ENCODE measurements around the gene ESAM. TPM values are rescaled to one million over a fixed set of nuclear protein-coding genes. Genes with fewer than 3 reads are reported as not detected.
A peak's percentile ranks its signal among the peaks of the same experiment; 100 is the strongest.

ESAM gene
- total RNA-seq, 3 donors from 2014 or later (not counting 1 experiment from before 2014, with no cell fraction given), result 1.2 to 2.2 (median 1.5) TPM

DNA sequence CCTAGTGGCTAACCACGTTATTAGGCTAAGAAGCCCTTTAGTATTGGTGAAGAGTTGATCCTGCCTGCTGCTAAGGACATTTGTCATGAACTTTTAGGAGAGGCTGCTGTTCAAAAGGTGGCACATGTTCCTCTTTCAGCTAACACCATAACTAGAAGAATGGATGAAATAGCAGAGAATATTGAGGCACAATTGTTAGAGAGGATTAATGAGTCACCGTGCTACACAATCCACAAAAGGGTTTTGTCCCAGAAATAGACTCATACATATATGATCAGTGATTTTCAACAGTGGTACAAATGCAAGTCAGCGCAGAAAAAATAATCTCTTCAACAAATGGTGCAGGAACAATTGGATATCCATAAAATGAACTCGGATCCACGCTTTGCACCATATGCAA, 45.1 kb upstream of the ESAM start:
- intact Hi-C loops (cut with micrococcal nuclease), result no loop called here
- TF ChIP-seq, protein P1, sequence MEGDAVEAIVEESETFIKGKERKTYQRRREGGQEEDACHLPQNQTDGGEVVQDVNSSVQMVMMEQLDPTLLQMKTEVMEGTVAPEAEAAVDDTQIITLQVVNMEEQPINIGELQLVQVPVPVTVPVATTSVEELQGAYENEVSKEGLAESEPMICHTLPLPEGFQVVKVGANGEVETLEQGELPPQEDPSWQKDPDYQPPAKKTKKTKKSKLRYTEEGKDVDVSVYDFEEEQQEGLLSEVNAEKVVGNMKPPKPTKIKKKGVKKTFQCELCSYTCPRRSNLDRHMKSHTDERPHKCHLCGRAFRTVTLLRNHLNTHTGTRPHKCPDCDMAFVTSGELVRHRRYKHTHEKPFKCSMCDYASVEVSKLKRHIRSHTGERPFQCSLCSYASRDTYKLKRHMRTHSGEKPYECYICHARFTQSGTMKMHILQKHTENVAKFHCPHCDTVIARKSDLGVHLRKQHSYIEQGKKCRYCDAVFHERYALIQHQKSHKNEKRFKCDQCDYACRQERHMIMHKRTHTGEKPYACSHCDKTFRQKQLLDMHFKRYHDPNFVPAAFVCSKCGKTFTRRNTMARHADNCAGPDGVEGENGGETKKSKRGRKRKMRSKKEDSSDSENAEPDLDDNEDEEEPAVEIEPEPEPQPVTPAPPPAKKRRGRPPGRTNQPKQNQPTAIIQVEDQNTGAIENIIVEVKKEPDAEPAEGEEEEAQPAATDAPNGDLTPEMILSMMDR (IDR thresholded peaks at IDR 0.05), result no peak
- H3K27me3 Mint-ChIP-seq (ENCODE audit: low read depth in 2 of 2), result peaks cover 5 to 15% of the 10 kb centered on the region in 2 donors

DNA sequence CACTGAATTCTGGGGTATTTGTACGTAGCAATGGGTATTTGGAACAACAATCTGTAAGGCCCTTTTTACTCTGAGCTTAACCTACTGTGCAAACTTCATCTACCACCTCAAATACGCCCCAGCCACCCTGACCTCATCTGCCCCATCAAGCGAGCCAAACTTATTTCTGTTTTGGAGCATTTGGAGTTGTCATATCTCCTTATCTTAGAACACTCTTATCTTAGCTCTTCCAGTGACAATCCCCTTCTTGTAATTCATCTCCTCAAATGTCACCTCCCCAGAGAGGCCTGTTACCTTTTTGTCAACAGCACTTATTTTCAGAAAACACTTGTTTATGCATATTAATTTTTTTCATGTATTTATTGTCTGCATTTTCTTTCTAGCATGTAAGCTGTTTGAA, 42.8 kb upstream of the ESAM start:
- intact Hi-C loops (cut with micrococcal nuclease), result no loop called here
- ATAC-seq (no peak), DNase-seq (no peak)
- no peak overlapping the region for H3K27ac Mint-ChIP-seq
- Histone ChIP-seq H3K4me3 (ENCODE audit: low read length) (no peak overlapping the region), H3K36me3 (ENCODE audit: control insufficient read depth, insufficient read depth, low read length) (no peaks in the 10 kb centered on the region), H3K27me3 (ENCODE audit: control insufficient read depth, insufficient read depth, low read length) (peaks cover 2% of the 10 kb centered on the region), H3K4me1 (ENCODE audit: control insufficient read depth, insufficient read depth, low read length) (peaks cover 5% of the 10 kb centered on the region), H3K27ac (ENCODE audit: low read length) (no peak overlapping the region), H3K9me3 (ENCODE audit: control insufficient read depth, insufficient read depth, low read length) (no peaks in the 10 kb centered on the region)
- no peak overlapping the region for H3K4me3 Mint-ChIP-seq
- no peaks in the 10 kb centered on the region for H3K9me3 Mint-ChIP-seq
- no peaks in the 10 kb centered on the region for H3K36me3 Mint-ChIP-seq
- 97% methylated on average over 3 of the region's 3 CpGs for WGBS (ENCODE audit: insufficient coverage)
- peaks cover 0 to 6% of the 10 kb centered on the region in 2 donors for H3K4me1 Mint-ChIP-seq
- peaks cover 0 to 6% of the 10 kb centered on the region in 2 donors for H3K27me3 Mint-ChIP-seq (ENCODE audit: low read depth in 2 of 2)
- TF ChIP-seq, protein P1 (IDR thresholded peaks at IDR 0.05), result no peak

More for the DNA sequence above, 45.1 kb upstream of the ESAM start:
- H3K36me3 ChIP-seq (ENCODE audit: control insufficient read depth, insufficient read depth, low read length), result no peaks in the 10 kb centered on the region
- no peaks in the 10 kb centered on the region for H3K9me3 ChIP-seq (ENCODE audit: control insufficient read depth, insufficient read depth, low read length)
- H3K4me3 ChIP-seq (ENCODE audit: low read length), result no peak overlapping the region
- H3K9me3 Mint-ChIP-seq, result no peaks in the 10 kb centered on the region
- DNase-seq (no peak), ATAC-seq (no peak)
- H3K4me3 Mint-ChIP-seq, result no peak overlapping the region
- no peak overlapping the region for H3K27ac Mint-ChIP-seq
- no peaks in the 10 kb centered on the region for H3K4me1 ChIP-seq (ENCODE audit: control insufficient read depth, insufficient read depth, low read length)
- H3K27me3 ChIP-seq (ENCODE audit: control insufficient read depth, insufficient read depth, low read length), result peaks cover 7% of the 10 kb centered on the region
- H3K36me3 Mint-ChIP-seq, result no peaks in the 10 kb centered on the region
- H3K27ac ChIP-seq (ENCODE audit: low read length), result no peak overlapping the region
- 92% methylated on average over 4 of the region's 5 CpGs for WGBS (ENCODE audit: insufficient coverage)
- no peaks in the 10 kb centered on the region for H3K4me1 Mint-ChIP-seq

DNA sequence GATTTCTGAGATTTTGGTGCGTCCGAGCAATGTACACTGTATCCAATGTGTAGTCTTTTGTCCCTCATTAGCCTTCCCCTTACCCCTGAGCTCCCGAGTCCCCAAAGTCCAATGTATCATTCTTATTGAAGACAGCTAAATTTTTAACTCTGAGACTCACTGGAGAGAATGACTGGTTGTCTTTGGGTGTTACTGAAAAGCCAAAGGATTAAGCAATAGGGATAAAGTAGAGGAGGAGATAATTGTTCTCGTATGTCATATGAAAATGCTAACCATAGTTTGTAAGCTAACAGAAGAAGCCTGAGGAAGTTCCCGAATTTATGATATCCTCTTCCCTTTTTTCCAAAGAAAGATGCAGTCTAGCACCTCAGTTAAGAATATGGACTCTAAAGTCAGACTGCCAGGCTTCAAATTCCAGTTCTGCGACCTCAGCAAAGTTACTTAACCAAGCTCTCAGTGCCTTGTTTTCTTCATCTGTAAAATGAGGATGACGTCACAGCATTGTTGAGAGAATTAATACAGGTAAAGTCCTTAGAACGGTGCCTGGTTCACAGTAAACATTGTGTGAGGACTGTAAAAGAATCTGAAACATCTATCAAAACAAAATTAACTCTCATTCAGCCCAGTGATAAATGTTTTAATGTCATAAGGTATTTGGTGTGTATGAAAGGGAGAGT, 39.7 kb upstream of the ESAM start:
- no peaks in the 10 kb centered on the region for H3K36me3 Mint-ChIP-seq
- H3K9me3 ChIP-seq (ENCODE audit: control insufficient read depth, insufficient read depth, low read length), result no peaks in the 10 kb centered on the region
- DNase-seq, result no peak
- H3K27ac Mint-ChIP-seq, result peak overlapping the region; percentile 88 to 97
- no peaks in the 10 kb centered on the region for H3K9me3 Mint-ChIP-seq
- H3K4me3 ChIP-seq (ENCODE audit: low read length), result no peak overlapping the region
- no peak for ATAC-seq
- peaks cover 13% of the 10 kb centered on the region for H3K4me1 ChIP-seq (ENCODE audit: control insufficient read depth, insufficient read depth, low read length)
- intact Hi-C loops (cut with micrococcal nuclease), result no loop called here
- no peaks in the 10 kb centered on the region for H3K27me3 ChIP-seq (ENCODE audit: control insufficient read depth, insufficient read depth, low read length)
- 84% methylated on average over 6 of the region's 8 CpGs for WGBS (ENCODE audit: insufficient coverage)
- H3K27me3 Mint-ChIP-seq (ENCODE audit: low read depth in 2 of 2), result no peaks in the 10 kb centered on the region
- H3K4me1 Mint-ChIP-seq, result peaks cover 16 to 23% of the 10 kb centered on the region in 2 donors
- TF ChIP-seq, protein P1 (IDR thresholded peaks at IDR 0.05), result no peak
- H3K27ac ChIP-seq (ENCODE audit: low read length), result no peak overlapping the region
- peak overlapping the region; percentile 86 for H3K4me3 Mint-ChIP-seq
- H3K36me3 ChIP-seq (ENCODE audit: control insufficient read depth, insufficient read depth, low read length), result no peaks in the 10 kb centered on the region

DNA sequence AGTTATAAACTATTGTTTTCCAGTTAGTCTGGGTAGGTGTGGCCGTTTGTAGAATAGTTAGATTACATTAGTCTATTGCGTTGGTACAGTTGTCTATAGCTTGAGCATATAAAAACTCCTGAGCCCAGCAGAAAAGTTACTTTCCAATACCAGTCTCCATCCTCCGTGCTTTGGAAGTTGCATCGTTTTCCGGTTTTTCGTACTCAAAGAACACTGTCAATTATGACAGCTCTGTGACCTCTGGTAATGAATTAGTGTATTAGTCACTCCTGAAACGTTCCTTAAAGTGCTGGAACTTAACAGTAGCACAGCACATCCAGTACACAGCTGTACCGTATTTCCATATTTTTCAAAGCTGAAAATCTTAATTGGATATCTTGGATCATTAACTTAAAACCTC, 38.9 kb upstream of the ESAM start:
- DNase-seq, result no peak

More for the DNA sequence above, 38.9 kb upstream of the ESAM start:
- H3K9me3 Mint-ChIP-seq, result no peaks in the 10 kb centered on the region
- WGBS (ENCODE audit: insufficient coverage), result 16% methylated on average over 8 of the region's 8 CpGs
- Histone ChIP-seq H3K27me3 (ENCODE audit: control insufficient read depth, insufficient read depth, low read length) (no peaks in the 10 kb centered on the region), H3K27ac (ENCODE audit: low read length) (peak overlapping the region; percentile 96), H3K4me3 (ENCODE audit: low read length) (peak overlapping the region; percentile 86), H3K36me3 (ENCODE audit: control insufficient read depth, insufficient read depth, low read length) (no peaks in the 10 kb centered on the region), H3K4me1 (ENCODE audit: control insufficient read depth, insufficient read depth, low read length) (peaks cover 13% of the 10 kb centered on the region), H3K9me3 (ENCODE audit: control insufficient read depth, insufficient read depth, low read length) (no peaks in the 10 kb centered on the region)
- peak overlapping the region; percentile 86 for H3K4me3 Mint-ChIP-seq
- intact Hi-C loops (cut with micrococcal nuclease), result no loop called here
- no peak for ATAC-seq
- TF ChIP-seq, protein P1 (IDR thresholded peaks at IDR 0.05), result no peak
- peaks cover 16 to 23% of the 10 kb centered on the region in 2 donors for H3K4me1 Mint-ChIP-seq
- H3K27me3 Mint-ChIP-seq (ENCODE audit: low read depth in 2 of 2), result no peaks in the 10 kb centered on the region
- peak overlapping the region; percentile 88 to 97 for H3K27ac Mint-ChIP-seq
- H3K36me3 Mint-ChIP-seq, result no peaks in the 10 kb centered on the region
